ENCODE data around the gene RELA.
"Not testable (repeated sequence)": the region's sequence is repeated elsewhere in the genome, so short reads cannot be mapped to it uniquely, and the experiment has no call there.

The RELA gene

GRCh38 chr11:65672180-65672860 is 9.6 kb upstream of the RELA start:
- DNase-seq (ENCODE audit: low spot score): no peak

- DNase-seq (ENCODE audit: low spot score): peak; percentile 64
Observed at GRCh38 chr11:65663639-65664200, 1.0 kb upstream of the RELA start.

GRCh38 chr11:65662247-65662798 is 393 bp downstream of the RELA start:
- DNase-seq (ENCODE audit: low spot score): no peak

- peak; percentile 5 for DNase-seq (ENCODE audit: low spot score)
Observed at GRCh38 chr11:65661599-65662246, 993 bp downstream of the RELA start.

GRCh38 chr11:65660908-65661307 is 1.8 kb downstream of the RELA start:
- DNase-seq (ENCODE audit: low spot score): not testable (repeated sequence)

GRCh38 chr11:65660038-65660437 is 2.7 kb downstream of the RELA start:
- DNase-seq (ENCODE audit: low spot score): no peak

GRCh38 chr11:65658174-65659021 is 4.3 kb downstream of the RELA start:
- DNase-seq (ENCODE audit: low spot score): no peak

- no peak for DNase-seq (ENCODE audit: low spot score)
Observed at GRCh38 chr11:65657426-65657825, 5.3 kb downstream of the RELA start.

GRCh38 chr11:65655570-65656332 is 7.0 kb downstream of the RELA start:
- no peak for DNase-seq (ENCODE audit: low spot score)

- DNase-seq (ENCODE audit: low spot score): no peak
Observed at GRCh38 chr11:65654375-65655349, 8.1 kb downstream of the RELA start.

- peak; percentile 45 for DNase-seq (ENCODE audit: low spot score)
Observed at GRCh38 chr11:65653229-65654225, 9.2 kb downstream of the RELA start.

- DNase-seq (ENCODE audit: low spot score): peak; percentile 99
Observed at GRCh38 chr11:65652511-65653228, 10.0 kb downstream of the RELA start.

- DNase-seq (ENCODE audit: low spot score): peak; percentile 75
Observed at GRCh38 chr11:65651589-65652510, 10.9 kb downstream of the RELA start.

GRCh38 chr11:65651339-65651588 is 11.5 kb downstream of the RELA start:
- DNase-seq (ENCODE audit: low spot score): no peak

GRCh38 chr11:65650547-65651338 is 12.0 kb downstream of the RELA start:
- DNase-seq (ENCODE audit: low spot score): no peak

GRCh38 chr11:65649656-65650546 is 12.8 kb downstream of the RELA start:
- DNase-seq (ENCODE audit: low spot score): no peak

Data from AG08396 (cell line).